HFFc6 (cell line): ENCODE measurements around the gene OR5K3. TPM values are rescaled to one million over a fixed set of nuclear protein-coding genes. Genes with fewer than 3 reads are reported as not detected.

ENCODE experiments used
- DNase-seq: peaks from one replicate; pipeline ENCODE4 v3.0.0-alpha.2; 2018
- H3K27ac Mint-ChIP-seq: 2 replicates; pipeline ENCODE4 v1.8.0; 2020; ENCODE audit warnings: mild to moderate bottlenecking, mixed read lengths
- H3K27me3 Mint-ChIP-seq: 2 replicates; pipeline ENCODE4 v1.8.0; 2021; ENCODE audit warnings: mild to moderate bottlenecking, moderate library complexity, mixed read lengths; ENCODE audit not compliant: insufficient read depth
- H3K36me3 Mint-ChIP-seq: 2 replicates; pipeline ENCODE4 v1.8.0; 2021; ENCODE audit warnings: low read depth, mixed read lengths
- H3K4me1 Mint-ChIP-seq: 2 replicates; pipeline ENCODE4 v1.8.0; 2020; ENCODE audit warnings: low read depth, mixed read lengths
- H3K4me3 Mint-ChIP-seq: 2 replicates; pipeline ENCODE4 v1.8.0; 2020; ENCODE audit warnings: mild to moderate bottlenecking, moderate library complexity, mixed read lengths
- H3K9me3 Mint-ChIP-seq: 2 replicates; pipeline ENCODE4 v1.8.0; 2020; ENCODE audit warnings: mild to moderate bottlenecking, mixed read lengths
- CTCF ChIP-seq: fragments of 200-600 bp; sonication (generic); IDR thresholded peaks from 2 replicates; pipeline ENCODE4 v1.5.0; 2021; ENCODE audit warnings: antibody characterized with exemption, mild to moderate bottlenecking
- total RNA-seq, 6 experiments: library from RNA; stranded (reverse); fragmentation: NEBNext Ultra II Directional; extraction: Animal tissue kit (Norgen Biotek cat#: 25700); gene quantifications; 2 replicates in 1 of 6; 3 replicates in 5 of 6; pipeline ENCODE4 v1.2.3, GENCODE V29; 2021

The OR5K3 gene
- total RNA-seq, 6 experiments from 2014 or later = not detected

DNA sequence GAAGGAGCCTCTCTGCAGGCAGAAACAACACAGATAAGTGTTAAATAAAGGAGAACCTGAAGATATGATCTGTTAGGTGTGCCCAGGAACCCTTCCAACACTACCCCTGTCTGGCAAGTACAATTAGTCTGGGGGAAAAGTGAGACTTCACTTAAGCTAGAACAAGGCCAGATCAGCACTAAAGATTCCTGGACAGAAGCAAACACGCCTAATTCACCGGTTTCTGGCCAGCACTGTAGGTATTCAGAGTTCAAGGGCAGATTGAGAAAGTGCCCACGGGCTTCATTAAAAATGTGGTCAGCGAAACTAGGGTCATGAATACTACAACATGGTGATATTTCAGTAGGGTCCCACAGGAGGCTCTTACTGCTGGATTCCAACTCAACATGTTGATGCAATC lies 43.9 kb downstream of the OR5K3 start:
- no peak overlapping the region for H3K4me3 Mint-ChIP-seq
- no peaks in the 10 kb centered on the region for H3K4me1 Mint-ChIP-seq
- no peak for DNase-seq
- no peak for TF ChIP-seq CTCF
- no peaks in the 10 kb centered on the region; the same call in 1 of the 2 replicates for H3K27me3 Mint-ChIP-seq
- H3K36me3 Mint-ChIP-seq = no peaks in the 10 kb centered on the region
- peaks cover 9% of the 10 kb centered on the region for H3K9me3 Mint-ChIP-seq
- no peak overlapping the region for H3K27ac Mint-ChIP-seq

- no peaks in the 10 kb centered on the region for H3K9me3 Mint-ChIP-seq
- H3K27me3 Mint-ChIP-seq = no peaks in the 10 kb centered on the region; the same call in 1 of the 2 replicates
- DNase-seq = no peak
- H3K4me1 Mint-ChIP-seq = no peaks in the 10 kb centered on the region
- no peak for TF ChIP-seq CTCF
- no peaks in the 10 kb centered on the region for H3K36me3 Mint-ChIP-seq
- H3K27ac Mint-ChIP-seq = no peak overlapping the region
- H3K4me3 Mint-ChIP-seq = no peak overlapping the region
Observed at GRCh38 chr3:98440283-98440682, 49.8 kb downstream of the OR5K3 start.

Other genes starting within 250 kb of the OR5K3 start
- not detected for gene OR5H14, start 243.2 kb upstream of the OR5K3 start, total RNA-seq
- not detected for gene OR5H15, start 224.0 kb upstream of the OR5K3 start, total RNA-seq
- gene OR5H6, start 126.4 kb upstream of the OR5K3 start, total RNA-seq = not detected
- gene OR5H2, start 108.2 kb upstream of the OR5K3 start, total RNA-seq = not detected
- gene OR5K4, start 36.8 kb upstream of the OR5K3 start, total RNA-seq = not detected
- gene OR5K1, start 72.5 kb downstream of the OR5K3 start, total RNA-seq = not detected
- not detected for gene OR5K2, start 107.0 kb downstream of the OR5K3 start, total RNA-seq
- 10 to 100 TPM; 41.4 to 52.3 (median 48.5) TPM for gene CLDND1, start 132.2 kb downstream of the OR5K3 start, total RNA-seq
- gene GPR15, start 141.3 kb downstream of the OR5K3 start, total RNA-seq = not detected
- 10 to 100 TPM; 18.0 to 27.6 (median 19.6) TPM for gene CPOX, start 202.9 kb downstream of the OR5K3 start, total RNA-seq